ENCODE results near the gene PXT1. TPM values are rescaled to one million over a fixed set of nuclear protein-coding genes. Genes with fewer than 3 reads are reported as not detected.

The PXT1 gene
- polyA plus RNA-seq, 1 donor (not counting 4 experiments of a cell fraction or from before 2014, with no cell fraction given), result 0.08 TPM

DNA sequence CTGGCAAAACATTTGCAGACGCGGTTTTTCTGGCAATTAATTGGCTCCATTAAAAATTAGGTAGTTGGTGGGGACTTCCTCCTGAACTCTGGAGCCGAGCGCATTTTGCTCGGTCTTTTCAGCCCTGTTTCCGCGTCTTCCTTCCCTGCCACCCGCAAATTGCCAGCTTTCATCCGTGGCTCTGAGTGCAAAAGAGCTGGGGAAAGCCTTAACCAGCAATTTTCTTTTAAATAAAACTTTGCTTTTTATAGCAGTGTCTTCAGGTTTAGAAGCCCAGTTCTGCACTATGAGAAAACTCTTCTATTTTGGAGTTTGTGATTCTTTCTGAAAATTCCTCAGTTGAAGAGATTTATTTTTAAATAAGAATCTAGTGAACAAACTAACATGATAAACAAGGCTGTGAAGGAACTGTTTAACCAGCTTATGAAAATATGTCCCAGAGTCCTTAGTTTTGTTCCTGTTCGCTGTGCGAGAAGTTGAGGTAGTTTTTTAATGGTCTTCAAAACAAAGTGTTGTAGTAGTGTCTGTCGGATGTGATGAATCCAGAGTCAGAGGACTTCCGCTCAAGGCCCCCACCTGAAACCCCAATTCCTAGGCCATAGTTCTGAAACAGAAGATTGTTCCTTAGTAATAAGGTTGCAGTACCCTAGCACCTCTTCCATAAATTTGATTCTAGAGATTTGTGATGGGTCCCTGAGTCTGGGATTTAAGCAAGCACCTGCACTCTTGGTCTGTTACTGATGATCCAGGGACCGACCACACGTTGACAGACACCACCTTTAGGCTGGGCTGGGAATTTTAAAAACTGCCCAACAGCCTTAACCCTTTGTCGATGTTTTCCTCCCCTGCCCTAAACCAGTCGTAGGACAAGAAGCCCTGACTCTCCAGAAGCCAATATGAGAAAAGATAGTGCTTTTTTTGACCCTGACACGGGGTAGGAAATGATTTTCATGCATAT, 1.1 kb upstream of the PXT1 start:
- Histone ChIP-seq H3K9me1 (ENCODE audit: control insufficient read depth, extremely low read depth, insufficient read depth, low read length) (peaks cover 3% of the 10 kb centered on the region), H3K4me1 (ENCODE audit: control insufficient read depth, extremely low read depth, insufficient read depth, low read length) (peaks cover 32% of the 10 kb centered on the region), H3K79me2 (ENCODE audit: control insufficient read depth, insufficient read depth, low read length) (peaks cover 41% of the 10 kb centered on the region), H2AFZ (ENCODE audit: control insufficient read depth, low read length) (peak overlapping the region; percentile 88), H3K4me3 (ENCODE audit: control insufficient read depth in 2 of 3, extremely low read depth in 1 of 3, insufficient read depth in 2 of 3, low read depth in 1 of 3, low read length in 3 of 3) (peak overlapping the region; percentile 68 to 96 (median 96)), H3K27ac (ENCODE audit: control insufficient read depth, insufficient read depth, low read length) (peak overlapping the region; percentile 89), H3K36me3 (ENCODE audit: control insufficient read depth in 2 of 2, extremely low read depth in 1 of 2, insufficient read depth in 2 of 2, low read length in 2 of 2) (no peaks in the 10 kb centered on the region), H3K27me3 (ENCODE audit: control insufficient read depth, extremely low read depth, insufficient read depth, low read length) (no peaks in the 10 kb centered on the region), H4K20me1 (ENCODE audit: control insufficient read depth, extremely low read depth, insufficient read depth, low read length) (no peaks in the 10 kb centered on the region), H3K9ac (ENCODE audit: control insufficient read depth, extremely low read depth, insufficient read depth, low read length) (peak overlapping the region; percentile 93), H3K9me3 (ENCODE audit: control insufficient read depth, low read depth, low read length) (no peaks in the 10 kb centered on the region), H3K4me2 (ENCODE audit: control insufficient read depth, extremely low read depth, insufficient read depth, low read depth, low read length) (peak overlapping the region; percentile 99)
- TF ChIP-seq CTCF (optimal IDR thresholded peaks at IDR 0.05 in 1 of 3, IDR thresholded peaks at IDR 0.05 in 1 of 3, conservative IDR thresholded peaks at IDR 0.05 in 1 of 3; ENCODE audit: extremely low read depth in 1 of 3, insufficient read depth in 2 of 3, low read length in 3 of 3) (peak; percentile 23 to 46 (median 27)), EZH2 (IDR thresholded peaks at IDR 0.05; ENCODE audit: low read length) (no peak)
- dilution Hi-C loops (cut with MboI; ENCODE audit: extremely low pct_ligation_motif_present, low sequenced_read_pairs), result no loop called here
- FAIRE-seq (peak; percentile 69), DNase-seq (ENCODE audit: low read depth, low spot score) (no peak)

- DNase-seq (ENCODE audit: low read depth, low spot score) (no peak), FAIRE-seq (no peak)
- Histone ChIP-seq H3K4me1 (ENCODE audit: control insufficient read depth, extremely low read depth, insufficient read depth, low read length) (peaks cover 32% of the 10 kb centered on the region), H3K4me2 (ENCODE audit: control insufficient read depth, extremely low read depth, insufficient read depth, low read depth, low read length) (peak overlapping the region; percentile 92), H3K79me2 (ENCODE audit: control insufficient read depth, insufficient read depth, low read length) (peaks cover 29% of the 10 kb centered on the region), H3K27ac (ENCODE audit: control insufficient read depth, insufficient read depth, low read length) (peak overlapping the region; percentile 89), H3K9me1 (ENCODE audit: control insufficient read depth, extremely low read depth, insufficient read depth, low read length) (peaks cover 3% of the 10 kb centered on the region), H4K20me1 (ENCODE audit: control insufficient read depth, extremely low read depth, insufficient read depth, low read length) (no peaks in the 10 kb centered on the region), H3K4me3 (ENCODE audit: control insufficient read depth in 2 of 3, extremely low read depth in 1 of 3, insufficient read depth in 2 of 3, low read depth in 1 of 3, low read length in 3 of 3) (peak overlapping the region; percentile 68 to 96 (median 96)), H3K9me3 (ENCODE audit: control insufficient read depth, low read depth, low read length) (no peaks in the 10 kb centered on the region), H3K27me3 (ENCODE audit: control insufficient read depth, extremely low read depth, insufficient read depth, low read length) (no peaks in the 10 kb centered on the region), H3K36me3 (ENCODE audit: control insufficient read depth in 2 of 2, extremely low read depth in 1 of 2, insufficient read depth in 2 of 2, low read length in 2 of 2) (no peaks in the 10 kb centered on the region), H3K9ac (ENCODE audit: control insufficient read depth, extremely low read depth, insufficient read depth, low read length) (peak overlapping the region; percentile 93), H2AFZ (ENCODE audit: control insufficient read depth, low read length) (peak overlapping the region; percentile 81)
- dilution Hi-C loops (cut with MboI; ENCODE audit: extremely low pct_ligation_motif_present, low sequenced_read_pairs), result no loop called here
- TF ChIP-seq CTCF (optimal IDR thresholded peaks at IDR 0.05 in 1 of 3, IDR thresholded peaks at IDR 0.05 in 1 of 3, conservative IDR thresholded peaks at IDR 0.05 in 1 of 3; ENCODE audit: extremely low read depth in 1 of 3, insufficient read depth in 2 of 3, low read length in 3 of 3) (no peak), EZH2 (IDR thresholded peaks at IDR 0.05; ENCODE audit: low read length) (no peak)
Measured at GRCh38 chr6:36442103-36442670, 467 bp downstream of the PXT1 start.

Data from keratinocyte (primary cell).